IPS DF 6.9 (cell line): Measurements from ENCODE around the gene CACNA1H.

ENCODE experiments used
- DNase-seq: peaks from one replicate; pipeline ENCODE4 v3.0.0-alpha.2; 2013; ENCODE audit warnings: low read depth, low spot score
- H3K27ac ChIP-seq: one replicate; pipeline ENCODE4 v1.5.1; 2013; ENCODE audit warnings: low read length, control low read depth
- H3K27me3 ChIP-seq: 2 replicates; pipeline ENCODE4 v1.6.1; 2013; ENCODE audit warnings: mild to moderate bottlenecking, low read length; ENCODE audit not compliant: control insufficient read depth, insufficient read depth
- H3K36me3 ChIP-seq: 2 replicates; pipeline ENCODE4 v1.6.1; 2013; ENCODE audit warnings: low read length; ENCODE audit not compliant: control insufficient read depth, insufficient read depth
- H3K4me1 ChIP-seq: 2 replicates; pipeline ENCODE4 v1.6.1; 2013; ENCODE audit warnings: low read length; ENCODE audit not compliant: control insufficient read depth, insufficient read depth
- H3K4me3 ChIP-seq: 2 replicates; pipeline ENCODE4 v1.5.1; 2013; ENCODE audit warnings: mild to moderate bottlenecking, low read length
- H3K9me3 ChIP-seq: 2 replicates; pipeline ENCODE4 v1.6.1; 2013; ENCODE audit warnings: low read length, inconsistent platforms; ENCODE audit not compliant: control insufficient read depth, insufficient read depth
- WGBS: extraction: QIAGEN DNeasy Blood & Tissue Kit; methylation state at CpG from one replicate; pipeline ENCODE4 v1.1.7; 2013; ENCODE audit warnings: mixed read lengths, missing lambda C conversion rate; ENCODE audit not compliant: insufficient read length, insufficient coverage; 5-methylcytosine and 5-hydroxymethylcytosine counted together

The CACNA1H gene

GRCh38 chr16:1158456-1159324 lies 5.8 kb downstream of the CACNA1H start:
- no peak overlapping the region for H3K4me3 ChIP-seq
- no CpG with 5 or more reads among the region's 65 CpGs for WGBS
- H3K27me3 ChIP-seq = no peaks in the 10 kb centered on the region
- no peak overlapping the region for H3K27ac ChIP-seq
- H3K9me3 ChIP-seq = no peaks in the 10 kb centered on the region
- no peaks in the 10 kb centered on the region; the same call in 1 of the 2 replicates for H3K36me3 ChIP-seq
- peaks cover 9% of the 10 kb centered on the region for H3K4me1 ChIP-seq
- no peak for DNase-seq

DNA sequence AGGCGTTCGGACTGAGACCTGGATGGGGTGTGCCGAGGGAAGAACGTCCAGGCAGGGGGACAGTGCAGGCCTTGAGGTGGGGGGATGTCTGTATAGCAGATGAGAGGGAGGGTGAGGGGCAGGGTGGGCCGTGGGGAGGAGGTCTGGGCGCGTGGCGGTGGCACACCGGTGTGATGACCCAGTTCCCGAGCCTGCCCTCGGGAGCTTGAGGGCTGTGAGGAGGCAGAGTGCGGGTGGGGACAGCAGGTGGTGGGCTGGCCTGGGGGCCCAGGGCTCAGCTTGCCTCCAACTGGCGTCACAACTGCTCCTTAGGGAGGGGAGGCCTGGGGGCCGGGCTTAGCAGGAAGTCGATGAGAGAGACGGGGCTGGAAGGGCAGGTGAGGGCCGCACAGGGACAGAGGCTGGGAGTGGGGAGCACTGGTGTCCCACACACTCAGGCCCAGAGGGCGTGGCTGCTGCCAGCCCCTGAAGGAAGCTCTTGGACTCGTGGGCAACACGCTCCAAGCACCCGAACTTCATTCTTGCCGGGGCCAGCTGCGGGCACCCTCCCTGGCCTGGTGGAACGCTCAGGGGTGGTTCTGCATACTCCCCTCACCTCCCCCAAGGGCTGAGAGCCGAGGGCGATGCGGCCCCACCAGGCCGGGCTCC lies 6.5 kb downstream of the CACNA1H start:
- no CpG with 5 or more reads among the region's 28 CpGs for WGBS
- no peak for DNase-seq
- no peak overlapping the region for H3K4me3 ChIP-seq
- H3K27ac ChIP-seq = no peak overlapping the region
- H3K27me3 ChIP-seq = no peaks in the 10 kb centered on the region
- H3K4me1 ChIP-seq = peaks cover 8% of the 10 kb centered on the region
- no peaks in the 10 kb centered on the region; the same call in 1 of the 2 replicates for H3K36me3 ChIP-seq
- H3K9me3 ChIP-seq = no peaks in the 10 kb centered on the region

DNA sequence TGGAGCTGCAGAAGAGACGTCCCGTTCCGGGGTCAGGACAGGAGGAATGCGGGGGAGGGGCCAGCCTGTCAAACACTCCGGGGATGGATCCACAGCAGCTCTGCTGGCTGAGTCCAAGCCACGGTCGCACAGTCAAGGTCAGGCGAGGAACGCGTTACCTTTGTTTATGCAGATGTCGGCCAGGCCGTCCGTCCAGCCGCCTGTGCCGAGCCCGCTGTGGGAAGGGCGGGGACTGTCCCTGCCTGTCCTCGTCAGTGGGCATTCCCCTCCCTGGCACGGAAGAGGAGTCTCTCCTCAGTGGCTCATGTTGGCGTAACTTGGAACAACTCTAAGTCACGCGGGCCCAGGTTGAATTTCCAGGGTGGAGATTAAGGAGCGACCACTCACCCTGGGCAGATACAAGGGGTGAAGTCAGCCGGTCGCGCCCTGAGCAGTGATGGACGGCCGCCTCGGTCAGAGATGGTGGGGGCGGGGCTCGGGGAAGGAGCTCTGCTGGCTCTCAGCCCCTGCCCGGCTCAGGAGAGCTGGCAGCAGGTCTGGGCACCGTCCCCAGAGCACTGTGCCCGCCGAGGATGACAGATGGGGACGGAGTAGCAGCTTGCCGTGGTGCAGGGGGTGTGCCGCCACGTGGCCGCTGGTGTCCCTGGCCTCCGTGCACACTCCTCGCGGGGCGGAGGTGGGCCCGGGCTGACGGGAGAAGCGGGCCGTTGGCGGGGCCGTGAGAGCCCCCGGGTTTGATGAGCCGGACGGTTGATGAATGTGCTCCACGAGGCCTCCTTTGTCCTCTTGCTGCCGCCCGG lies 7.3 kb downstream of the CACNA1H start:
- Histone ChIP-seq H3K4me3 (no peak overlapping the region), H3K9me3 (no peaks in the 10 kb centered on the region), H3K27me3 (no peaks in the 10 kb centered on the region), H3K4me1 (peaks cover 6% of the 10 kb centered on the region; the same call in 1 of the 2 replicates), H3K27ac (no peak overlapping the region), H3K36me3 (no peaks in the 10 kb centered on the region; the same call in 1 of the 2 replicates)
- WGBS = no CpG with 5 or more reads among the region's 56 CpGs
- DNase-seq = no peak

GRCh38 chr16:1160773-1161348 lies 8.0 kb downstream of the CACNA1H start:
- Histone ChIP-seq H3K4me3 (no peak overlapping the region), H3K9me3 (no peaks in the 10 kb centered on the region), H3K4me1 (peaks cover 6% of the 10 kb centered on the region; the same call in 1 of the 2 replicates), H3K36me3 (no peaks in the 10 kb centered on the region; the same call in 1 of the 2 replicates), H3K27me3 (no peaks in the 10 kb centered on the region), H3K27ac (no peak overlapping the region)
- no peak for DNase-seq
- no CpG with 5 or more reads among the region's 34 CpGs for WGBS

- Histone ChIP-seq H3K9me3 (no peaks in the 10 kb centered on the region), H3K4me1 (peaks cover 6% of the 10 kb centered on the region; the same call in 1 of the 2 replicates), H3K27ac (no peak overlapping the region), H3K36me3 (peaks cover 8% of the 10 kb centered on the region; the same call in 1 of the 2 replicates), H3K4me3 (no peak overlapping the region), H3K27me3 (no peaks in the 10 kb centered on the region)
- no CpG with 5 or more reads among the region's 38 CpGs for WGBS
- no peak for DNase-seq
Observed at GRCh38 chr16:1162701-1163566, 10.0 kb downstream of the CACNA1H start.

DNA sequence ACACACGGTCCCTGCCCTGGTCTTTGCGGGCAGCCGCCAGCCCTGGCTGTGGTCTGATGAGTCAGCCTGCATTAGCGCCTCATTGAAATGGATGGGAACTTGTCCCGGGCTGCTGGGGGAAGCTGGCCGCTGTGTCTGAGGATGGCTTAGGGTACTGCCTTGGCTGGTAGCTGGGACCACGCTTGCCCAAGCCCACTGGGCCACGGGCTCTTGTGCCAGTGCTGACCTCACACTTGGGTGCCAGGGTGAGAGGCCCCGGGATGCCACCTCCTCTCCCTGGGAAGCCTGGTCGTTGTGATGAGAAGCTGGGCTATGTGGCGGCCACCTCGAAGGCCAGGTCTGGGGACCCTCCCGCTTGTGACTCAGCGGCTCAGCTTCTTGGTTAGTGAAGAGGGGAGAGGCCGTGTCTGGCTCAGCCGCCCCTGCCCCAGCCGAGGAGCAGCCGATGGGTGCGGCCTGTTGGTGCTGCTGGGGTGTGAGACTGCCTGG lies 10.7 kb downstream of the CACNA1H start:
- no peaks in the 10 kb centered on the region for H3K9me3 ChIP-seq
- H3K36me3 ChIP-seq = peaks cover 8% of the 10 kb centered on the region; the same call in 1 of the 2 replicates
- no peak overlapping the region for H3K4me3 ChIP-seq
- no CpG with 5 or more reads among the region's 19 CpGs for WGBS
- peaks cover 5% of the 10 kb centered on the region; the same call in 1 of the 2 replicates for H3K4me1 ChIP-seq
- H3K27ac ChIP-seq = no peak overlapping the region
- no peak for DNase-seq
- H3K27me3 ChIP-seq = no peaks in the 10 kb centered on the region

- DNase-seq = no peak
- Histone ChIP-seq H3K4me1 (peaks cover under 1% of the 10 kb centered on the region; the same call in 1 of the 2 replicates), H3K36me3 (peaks cover 8% of the 10 kb centered on the region; the same call in 1 of the 2 replicates), H3K4me3 (no peak overlapping the region), H3K27me3 (no peaks in the 10 kb centered on the region), H3K27ac (no peak overlapping the region), H3K9me3 (no peaks in the 10 kb centered on the region)
- WGBS = no CpG with 5 or more reads among the region's 14 CpGs
Observed at GRCh38 chr16:1164382-1164781, 11.5 kb downstream of the CACNA1H start.

GRCh38 chr16:1164975-1165374 lies 12.1 kb downstream of the CACNA1H start:
- Histone ChIP-seq H3K4me1 (no peaks in the 10 kb centered on the region; the same call in 1 of the 2 replicates), H3K36me3 (peaks cover 8% of the 10 kb centered on the region; the same call in 1 of the 2 replicates), H3K27me3 (no peaks in the 10 kb centered on the region), H3K27ac (no peak overlapping the region), H3K4me3 (no peak overlapping the region), H3K9me3 (no peaks in the 10 kb centered on the region)
- DNase-seq = no peak
- no CpG with 5 or more reads among the region's 17 CpGs for WGBS

GRCh38 chr16:1165511-1165910 lies 12.6 kb downstream of the CACNA1H start:
- WGBS = no CpG with 5 or more reads among the region's 12 CpGs
- H3K27ac ChIP-seq = no peak overlapping the region
- H3K9me3 ChIP-seq = no peaks in the 10 kb centered on the region
- no peak for DNase-seq
- H3K36me3 ChIP-seq = peaks cover 8% of the 10 kb centered on the region; the same call in 1 of the 2 replicates
- no peaks in the 10 kb centered on the region; the same call in 1 of the 2 replicates for H3K4me1 ChIP-seq
- no peak overlapping the region for H3K4me3 ChIP-seq
- no peaks in the 10 kb centered on the region for H3K27me3 ChIP-seq
